AG09309 (cell line): ENCODE data around the gene TRPM1.

ENCODE experiments used
- DNase-seq: peaks from one replicate; pipeline ENCODE4 v3.0.0-alpha.2; 2010; ENCODE audit warnings: low read depth
- H3K4me3 ChIP-seq: 2 replicates; pipeline ENCODE4 v1.5.1; 2011; ENCODE audit warnings: mild to moderate bottlenecking, low read depth, low read length, moderate library complexity; ENCODE audit not compliant: control insufficient read depth
- TF ChIP-seq, protein P1 (sequence below): IDR thresholded peaks from 2 replicates; pipeline ENCODE4 v1.5.1; 2011; ENCODE audit warnings: mild to moderate bottlenecking, low read depth, low read length, inconsistent platforms; ENCODE audit not compliant: insufficient read depth, control insufficient read depth; ENCODE audit errors: missing control alignments

Gene TRPM1

GRCh38 chr15:31051496-31052080 is 49.9 kb downstream of the TRPM1 start:
- H3K4me3 ChIP-seq = no peak overlapping the region
- no peak for DNase-seq
- TF ChIP-seq, protein P1, sequence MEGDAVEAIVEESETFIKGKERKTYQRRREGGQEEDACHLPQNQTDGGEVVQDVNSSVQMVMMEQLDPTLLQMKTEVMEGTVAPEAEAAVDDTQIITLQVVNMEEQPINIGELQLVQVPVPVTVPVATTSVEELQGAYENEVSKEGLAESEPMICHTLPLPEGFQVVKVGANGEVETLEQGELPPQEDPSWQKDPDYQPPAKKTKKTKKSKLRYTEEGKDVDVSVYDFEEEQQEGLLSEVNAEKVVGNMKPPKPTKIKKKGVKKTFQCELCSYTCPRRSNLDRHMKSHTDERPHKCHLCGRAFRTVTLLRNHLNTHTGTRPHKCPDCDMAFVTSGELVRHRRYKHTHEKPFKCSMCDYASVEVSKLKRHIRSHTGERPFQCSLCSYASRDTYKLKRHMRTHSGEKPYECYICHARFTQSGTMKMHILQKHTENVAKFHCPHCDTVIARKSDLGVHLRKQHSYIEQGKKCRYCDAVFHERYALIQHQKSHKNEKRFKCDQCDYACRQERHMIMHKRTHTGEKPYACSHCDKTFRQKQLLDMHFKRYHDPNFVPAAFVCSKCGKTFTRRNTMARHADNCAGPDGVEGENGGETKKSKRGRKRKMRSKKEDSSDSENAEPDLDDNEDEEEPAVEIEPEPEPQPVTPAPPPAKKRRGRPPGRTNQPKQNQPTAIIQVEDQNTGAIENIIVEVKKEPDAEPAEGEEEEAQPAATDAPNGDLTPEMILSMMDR = no peak

DNA sequence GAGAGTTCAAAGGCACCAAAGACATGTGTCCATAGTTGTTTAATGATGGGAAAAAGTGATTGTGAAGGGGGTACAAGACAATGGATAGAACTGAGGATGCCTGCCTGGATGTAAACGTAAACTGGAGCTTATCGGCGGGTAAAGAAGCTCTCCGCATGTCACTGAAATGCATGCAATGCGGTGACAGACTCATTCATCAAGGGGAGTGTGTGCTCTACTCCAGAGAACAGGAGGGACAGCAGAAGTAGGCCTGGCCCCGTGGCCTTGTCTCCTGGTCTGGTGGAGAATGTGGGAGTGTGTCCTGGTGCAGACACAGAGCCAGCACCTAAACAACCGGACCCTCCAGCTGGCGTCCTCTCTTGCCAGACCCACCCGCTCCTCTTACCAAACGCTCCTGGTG is 50.6 kb downstream of the TRPM1 start:
- TF ChIP-seq, protein P1 = no peak
- H3K4me3 ChIP-seq = no peak overlapping the region

DNA sequence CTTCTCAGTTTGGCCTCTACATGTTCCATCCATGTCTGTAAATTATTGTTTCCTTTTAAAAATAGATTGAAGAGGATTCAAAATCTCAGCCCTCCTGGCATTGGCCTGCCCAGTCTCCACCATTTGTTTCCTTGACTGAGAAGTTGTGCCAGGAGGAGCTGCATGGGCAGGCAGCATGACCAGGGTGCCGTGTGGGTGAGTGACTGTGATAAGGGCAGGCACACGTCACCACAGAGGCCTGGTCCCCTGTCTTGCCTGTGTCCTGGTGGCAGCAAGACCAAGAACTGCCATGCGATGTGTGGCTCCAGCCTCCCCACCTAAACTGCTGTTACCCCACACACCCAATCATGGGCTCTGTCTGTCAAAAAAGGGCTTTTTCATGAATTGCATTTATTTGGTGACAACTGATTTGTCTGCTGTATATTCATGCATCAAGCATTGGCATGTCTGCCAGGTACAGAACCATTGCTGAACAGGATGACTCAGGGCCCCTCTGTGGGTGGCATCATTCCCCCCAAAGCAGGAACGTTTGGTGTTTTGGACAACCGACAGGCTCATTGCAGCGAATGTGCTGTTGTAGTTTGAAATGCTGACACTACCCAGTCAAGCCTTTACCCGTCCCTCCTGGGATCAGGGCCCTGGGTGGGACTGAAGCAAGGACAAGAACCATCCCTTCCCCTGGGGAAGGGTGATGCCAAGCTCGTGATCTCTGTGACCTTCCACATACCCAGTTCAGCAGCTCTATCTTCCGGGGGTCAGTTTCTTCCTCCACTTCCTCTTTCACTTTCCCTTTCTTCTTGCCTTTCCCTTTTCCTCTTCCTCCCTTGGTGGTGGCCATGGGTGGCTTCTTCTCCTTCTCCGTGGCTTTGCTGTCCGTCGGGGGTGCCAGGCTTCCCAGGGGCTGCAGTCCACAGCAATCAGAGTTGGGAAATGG is 51.6 kb downstream of the TRPM1 start:
- no peak overlapping the region for H3K4me3 ChIP-seq
- TF ChIP-seq, protein P1 = no peak
- no peak for DNase-seq

More for the DNA sequence above, 50.6 kb downstream of the TRPM1 start:
- no peak for DNase-seq

GRCh38 chr15:31049111-31049510 is 52.4 kb downstream of the TRPM1 start:
- DNase-seq = no peak
- TF ChIP-seq, protein P1 = no peak
- H3K4me3 ChIP-seq = no peak overlapping the region

DNA sequence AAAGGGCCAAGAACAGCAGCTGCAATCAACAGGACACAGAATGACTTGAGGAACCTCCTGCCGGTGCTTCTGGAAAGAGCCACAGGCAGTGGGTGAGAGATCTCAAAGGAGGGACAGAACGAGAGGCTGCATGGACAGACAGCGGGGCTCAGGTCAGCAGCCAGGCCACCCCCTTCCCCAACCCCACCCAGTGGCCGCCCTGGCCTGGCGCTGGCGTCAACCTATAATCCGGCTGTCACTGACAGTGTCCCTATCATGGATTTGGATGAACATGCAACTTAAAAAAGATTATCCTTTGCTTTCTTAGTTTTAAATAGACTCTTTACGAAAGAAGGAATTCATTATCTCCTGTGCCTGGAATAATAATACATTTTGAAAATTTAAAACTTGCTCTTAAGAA is 54.1 kb downstream of the TRPM1 start:
- DNase-seq = no peak
- TF ChIP-seq, protein P1 = no peak
- no peak overlapping the region for H3K4me3 ChIP-seq

- TF ChIP-seq, protein P1 = no peak
- H3K4me3 ChIP-seq = no peak overlapping the region
- DNase-seq = no peak
Observed at GRCh38 chr15:31046759-31047359, 54.7 kb downstream of the TRPM1 start.
